K562 (cell line): ENCODE data around the gene AGK. TPM values are rescaled to one million over a fixed set of nuclear protein-coding genes. Genes with fewer than 3 reads are reported as not detected.

Experiments
- ATAC-seq: fragments of 200-7000 bp; cut with Tn5 transposase; 3 replicates; pipeline ENCODE4 v1.9.1; 2020; ENCODE audit warnings: moderate library complexity
- BruUV-seq: library from RNA; stranded (reverse); fragments of 400-500 nt; replicated peaks from 2 replicates; lab custom pipeline; 2021; lab: Mats Ljungman, UMichigan
- CTCF ChIA-PET: fragments of 300-600 bp; formaldehyde crosslinking; extraction: SDS; loops from one replicate; lab custom pipeline; 2021; ENCODE audit warnings: low intra/inter-chr PET ratio; lab: Yijun Ruan, JAX
- POLR2A ChIA-PET: fragments of 300-600, 350-650 bp; sonication (Branson Sonifier 250); formaldehyde crosslinking; extraction: SDS; loops from one replicate; lab custom pipeline; 2021; ENCODE audit warnings: antibody characterized with exemption, inconsistent platforms; lab: Yijun Ruan, JAX
- DNase-seq, 4 experiments: peaks; one replicate each; pipeline versions ENCODE4 v3.0.0 to v3.0.0-alpha.2; 2011 to 2018; ENCODE audit warnings: low spot score in 3 of 4, mixed read lengths in 3 of 4; ENCODE audit errors: extremely low read depth in 1 of 4
- FAIRE-seq: peaks from 2 replicates; lab custom pipeline; 2011; peaks lifted over from hg19 to GRCh38; lab: Jason Lieb, UNC
- H2AFZ ChIP-seq: 2 replicates; pipeline ENCODE4 v1.6.0; 2011; ENCODE audit warnings: low read depth, low read length, control low read depth, inconsistent platforms
- H3K27ac ChIP-seq: fragments of 200-600 bp; 3 replicates; pipeline ENCODE4 v1.8.0; 2011; ENCODE audit warnings: low read depth, mild to moderate bottlenecking, control low read depth, inconsistent platforms, low read length, moderate library complexity, mixed read lengths; ENCODE audit errors: extremely low read depth
- H3K27me3 ChIP-seq, 2 experiments: fragments of 300-600 bp in 1 of 2; 2 replicates in 1 of 2; 3 replicates in 1 of 2; pipeline versions ENCODE4 v1.6.0 to v1.8.0; 2011; ENCODE audit warnings: inconsistent platforms in 2 of 2, low read length in 2 of 2, mild to moderate bottlenecking in 1 of 2, mixed read lengths in 1 of 2, moderate library complexity in 1 of 2; ENCODE audit not compliant: control insufficient read depth in 2 of 2, insufficient read depth in 2 of 2
- H3K36me3 ChIP-seq: fragments of 300-600 bp; 3 replicates; pipeline ENCODE4 v1.8.0; 2011; ENCODE audit warnings: mild to moderate bottlenecking, low read length, inconsistent platforms; ENCODE audit not compliant: control insufficient read depth, insufficient read depth
- H3K4me1 ChIP-seq, 2 experiments: fragments of 200-600 bp in 1 of 2; replicated peaks in 1 of 2; 2 replicates in 1 of 2; 3 replicates in 1 of 2; pipeline versions ENCODE4 v1.5.1 to v1.8.0; 2011; ENCODE audit warnings: inconsistent platforms in 2 of 2, low read length in 2 of 2, mild to moderate bottlenecking in 1 of 2, mixed read lengths in 1 of 2, moderate library complexity in 1 of 2; ENCODE audit not compliant: control insufficient read depth in 2 of 2, insufficient read depth in 2 of 2
- H3K4me2 ChIP-seq: 2 replicates; pipeline ENCODE4 v1.6.1; 2011; ENCODE audit warnings: low read length, control low read depth, inconsistent platforms, mixed read lengths; ENCODE audit not compliant: insufficient read depth
- H3K4me3 ChIP-seq: fragments of 200-600 bp; sonication (generic), shearing (Covaris generic); 2 replicates; pipeline ENCODE4 v1.5.1; 2016; ENCODE audit warnings: control low read depth, inconsistent platforms
- H3K79me2 ChIP-seq: fragments of 200-600 bp; 3 replicates; pipeline ENCODE4 v1.8.0; 2011; ENCODE audit warnings: low read length, inconsistent platforms; ENCODE audit not compliant: control insufficient read depth, insufficient read depth
- H3K9ac ChIP-seq, 2 experiments: 2 replicates each; pipeline versions ENCODE4 v1.6.0 to v1.6.1; 2011; ENCODE audit warnings: low read depth in 2 of 2, low read length in 2 of 2, control low read depth in 1 of 2, inconsistent platforms in 1 of 2, mild to moderate bottlenecking in 1 of 2, mixed read lengths in 1 of 2; ENCODE audit not compliant: insufficient read depth in 1 of 2
- H3K9me1 ChIP-seq: one replicate; pipeline ENCODE4 v1.6.0; 2011; ENCODE audit warnings: inconsistent platforms, mild to moderate bottlenecking, low read length, moderate library complexity; ENCODE audit not compliant: control insufficient read depth, insufficient read depth
- H3K9me3 ChIP-seq: replicated peaks from 2 replicates; pipeline ENCODE4 v1.5.1; 2011; ENCODE audit warnings: low read depth, low read length, inconsistent platforms; ENCODE audit not compliant: control insufficient read depth, insufficient read depth
- H4K20me1 ChIP-seq: replicated peaks from 2 replicates; pipeline ENCODE4 v1.6.1; 2011; ENCODE audit warnings: low read length, inconsistent platforms, mixed read lengths; ENCODE audit not compliant: control insufficient read depth, insufficient read depth
- HMBOX1 ChIP-seq: sonication (generic); IDR thresholded peaks from 2 replicates; pipeline ENCODE4 v1.6.1; 2016
- HNRNPH1 ChIP-seq: fragments of 200-400 bp; formaldehyde crosslinking; optimal IDR thresholded peaks from 2 replicates; pipeline ENCODE3; 2017; ENCODE audit warnings: low read depth, mild to moderate bottlenecking, low read length, moderate library complexity
- MYNN ChIP-seq, 2 experiments: sonication (generic); formaldehyde crosslinking in 1 of 2; IDR thresholded peaks; 2 replicates each; pipeline versions ENCODE4 v1.5.0 to v1.6.1; 2016 to 2020; ENCODE audit warnings: antibody characterized with exemption in 1 of 2, missing genetic modification reagents in 1 of 2
- NR2C2 ChIP-seq, 2 experiments: fragments of 200-800 bp in 1 of 2; sonication (Bioruptor generic) in 1 of 2; sonication (generic) in 1 of 2; formaldehyde crosslinking in 1 of 2; IDR thresholded peaks; 2 replicates each; pipeline versions ENCODE4 v1.6.1 to v1.8.0; 2016 to 2022; ENCODE audit warnings: mild to moderate bottlenecking in 1 of 2, missing compliant biosample characterization in 1 of 2, missing genetic modification characterization in 1 of 2, missing genetic modification reagents in 1 of 2
- WGBS: fragments of 100-300 bp; shearing (Covaris generic); methylation state at CpG from one replicate; pipeline ENCODE4 v1.1.6; 2016; ENCODE audit warnings: low coverage, mixed read lengths; ENCODE audit not compliant: insufficient coverage; ENCODE audit errors: missing lambda C conversion rate; 5-methylcytosine and 5-hydroxymethylcytosine counted together
- in situ Hi-C: fragments of 300-500 bp; cut with MboI; formaldehyde crosslinking; loops from 4 replicates; pipeline ENCODE4 v1.15.0; 2018; ENCODE audit warnings: inconsistent platforms, mixed read lengths
- intact Hi-C: fragments of 100-400 bp; cut with micrococcal nuclease; formaldehyde crosslinking; loops from 2 replicates; pipeline ENCODE4 v1.14.2; 2022
- polyA plus RNA-seq, 8 experiments: library from polyadenylated mRNA; depleted of rRNA in 4 of 8; stranded (reverse) in 5 of 8; unstranded in 3 of 8; fragments of >200 nt; fragmentation: Nextera tagmentation in 2 of 8; fragmentation: Illumina TruSeq in 1 of 8; extraction: Ambion mirVana in 2 of 8; extraction: Trizol in 1 of 8; gene quantifications; 2 replicates each; pipeline versions ENCODE4 v1.2.1 to v1.2.3, GENCODE V29; 2011 to 2014; ENCODE audit warnings: inconsistent platforms in 1 of 8, missing spikeins in 1 of 8
- total RNA-seq, 7 experiments: library from RNA; depleted of rRNA in 6 of 7; stranded (reverse); fragments of >200 nt in 6 of 7; fragmentation: Illumina TruSeq in 2 of 7; extraction: Trizol in 2 of 7; gene quantifications; 2 replicates each; pipeline versions ENCODE4 v1.2.1 to v1.2.3, GENCODE V29; 2011 to 2021; ENCODE audit warnings: low replicate concordance in 1 of 7

The AGK gene
- total and polyA plus RNA-seq, 9 of the 15 experiments (the other 6 are each of a cell fraction or from before 2014, with no cell fraction given), result 50.7 to 128 (median 71.8) TPM

- 0% methylated on average over 4 of the region's 4 CpGs for WGBS
- TF ChIP-seq NR2C2 (CRISPR knock-in tag; IDR thresholded peaks at IDR 0.05), result no peak
- TF ChIP-seq NR2C2 (tag; IDR thresholded peaks at IDR 0.05), result peak; percentile 6; the same call in 1 of the 2 replicates
- TF ChIP-seq HNRNPH1, result peak; percentile 14
- no peak for TF ChIP-seq MYNN (IDR thresholded peaks at IDR 0.05)
- TF ChIP-seq MYNN (CRISPR knock-in tag; IDR thresholded peaks at IDR 0.05), result no peak
- TF ChIP-seq HMBOX1, result peak; percentile 19; the same call in 1 of the 2 replicates
- BruUV-seq, result no TSS peak
Measured at GRCh38 chr7:141551782-141552181, 572 bp downstream of the AGK start.

More at GRCh38 chr7:141551782-141552181, 572 bp downstream of the AGK start:
- H3K9me1 ChIP-seq, result no peaks in the 10 kb centered on the region
- intact Hi-C loops, result loop anchor here (5.0 kb wide), 2 partner anchors 101 to 186 kb away; partner anchors contain the start of gene SSBP1
- H3K27ac ChIP-seq, result peak overlapping the region; percentile 61; the same call in 2 of the 3 replicates
- H3K9ac ChIP-seq, result peak overlapping the region; percentile 78 to 96
- no peak for DNase-seq
- H3K79me2 ChIP-seq, result peaks cover 25% of the 10 kb centered on the region
- H3K9me3 ChIP-seq, result no peaks in the 10 kb centered on the region
- CTCF ChIA-PET, result no interaction called here
- no peak for FAIRE-seq
- no peaks in the 10 kb centered on the region for H4K20me1 ChIP-seq
- H3K4me3 ChIP-seq, result peak overlapping the region; percentile 97
- POLR2A ChIA-PET, result interaction anchor here (0.6 to 1.6 kb wide), 6 partner anchors 8 to 186 kb away, joined by 3 to 5 read pairs (median 4); partner anchors contain the start of gene SSBP1
- H3K4me2 ChIP-seq, result peak overlapping the region; percentile 93
- peaks cover 8 to 12% of the 10 kb centered on the region in 2 experiments; a peak in 3 of 5 replicates for H3K4me1 ChIP-seq
- peaks cover 30% of the 10 kb centered on the region; the same call in 2 of the 3 replicates for H3K36me3 ChIP-seq
- peak; percentile 5; the same call in 2 of the 3 replicates for ATAC-seq
- no peaks in the 10 kb centered on the region for H3K27me3 ChIP-seq
- in situ Hi-C loops, result no loop called here
- peak overlapping the region; percentile 96 for H2AFZ ChIP-seq
